Iris pigment epithelial cell (primary cell): ENCODE results near the gene GABRB1.
A peak's percentile ranks its signal among the peaks of the same experiment; 100 is the strongest.

ENCODE experiments used
- DNase-seq: peaks from one replicate; pipeline ENCODE4 v3.0.0-alpha.2; 2011; ENCODE audit warnings: low read depth

Gene GABRB1

DNA sequence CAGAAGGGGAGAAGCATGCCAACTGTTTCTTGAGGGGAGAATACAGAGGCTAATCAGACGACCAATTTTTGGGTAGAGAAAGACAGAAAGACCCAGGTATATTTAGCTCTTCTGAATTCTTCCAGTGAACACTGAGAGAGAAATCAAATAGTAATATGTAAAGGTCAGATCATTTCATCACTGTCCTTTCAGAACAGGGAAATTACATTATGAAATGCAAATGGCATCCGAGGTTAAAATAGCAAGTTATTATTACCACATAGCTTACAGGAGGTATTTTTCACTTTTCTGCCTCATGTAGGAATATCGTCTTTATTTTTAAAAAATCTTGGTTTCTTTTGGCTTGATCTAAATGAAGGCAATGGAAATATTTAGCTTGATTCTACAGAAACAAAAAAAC lies 18.0 kb downstream of the GABRB1 start:
- DNase-seq = peak; percentile 7

DNA sequence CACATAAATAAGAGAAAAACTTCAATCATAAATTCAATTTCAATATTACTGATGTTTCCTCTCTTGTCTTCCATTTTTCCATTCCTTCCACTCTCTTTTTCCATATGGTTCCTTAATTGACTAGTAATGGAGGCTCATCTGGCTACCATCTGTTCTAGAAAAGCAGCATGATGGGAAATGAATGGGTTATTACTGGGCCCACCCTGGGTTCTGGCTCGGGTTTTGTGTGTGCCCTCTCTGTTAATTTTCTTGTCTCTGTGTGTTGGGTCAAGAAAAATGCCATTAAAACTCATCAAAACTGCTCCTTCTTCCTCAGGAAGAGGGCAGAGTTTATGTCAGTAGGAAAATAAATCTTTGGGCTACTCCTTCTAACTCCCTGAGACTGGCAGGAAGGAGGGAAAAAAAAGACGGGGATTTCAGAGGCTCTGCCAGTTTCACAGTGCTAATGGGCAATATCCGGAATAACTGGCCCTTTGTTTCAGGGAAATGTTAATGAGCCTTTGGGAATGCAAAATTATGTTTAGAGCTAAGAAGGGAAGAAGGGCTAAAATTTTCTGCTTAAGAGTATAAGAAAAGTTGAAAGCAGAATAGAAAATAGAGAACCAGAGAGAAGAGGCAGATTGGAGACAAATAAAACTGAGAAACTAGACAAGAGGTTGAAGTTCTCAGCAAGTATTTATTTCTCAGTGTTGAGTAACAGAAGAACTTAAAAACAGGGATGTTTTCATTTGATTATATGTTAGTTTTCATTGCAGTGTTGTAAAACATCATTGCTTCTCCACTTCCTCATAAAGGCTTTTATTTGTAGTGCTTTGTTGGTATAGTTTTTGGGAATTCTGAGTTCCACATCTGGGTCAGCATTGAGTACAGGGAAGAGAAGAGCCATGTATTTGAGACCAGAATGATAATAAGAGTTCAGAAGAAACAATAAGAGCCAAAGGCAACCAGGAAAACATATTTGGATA lies 19.7 kb downstream of the GABRB1 start:
- no peak for DNase-seq

DNA sequence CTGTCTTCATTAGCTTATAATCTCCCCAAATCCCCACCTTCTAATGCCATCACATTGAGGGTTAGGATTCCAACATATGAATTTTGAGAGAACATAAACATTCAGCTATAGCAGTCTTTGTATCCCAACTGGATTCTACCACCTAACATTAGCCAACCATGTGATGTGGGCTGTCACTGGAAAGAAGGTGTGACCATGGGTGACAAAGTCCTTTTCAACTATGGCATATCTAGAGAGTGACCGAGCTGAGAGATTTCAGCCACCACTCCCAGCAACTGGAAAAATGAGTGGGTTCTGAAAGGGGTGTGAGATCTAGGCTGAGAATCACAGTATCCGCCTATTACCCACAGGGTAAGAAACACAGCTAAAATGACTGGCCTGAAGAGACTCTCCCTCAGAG lies 22.1 kb downstream of the GABRB1 start:
- DNase-seq = no peak

DNA sequence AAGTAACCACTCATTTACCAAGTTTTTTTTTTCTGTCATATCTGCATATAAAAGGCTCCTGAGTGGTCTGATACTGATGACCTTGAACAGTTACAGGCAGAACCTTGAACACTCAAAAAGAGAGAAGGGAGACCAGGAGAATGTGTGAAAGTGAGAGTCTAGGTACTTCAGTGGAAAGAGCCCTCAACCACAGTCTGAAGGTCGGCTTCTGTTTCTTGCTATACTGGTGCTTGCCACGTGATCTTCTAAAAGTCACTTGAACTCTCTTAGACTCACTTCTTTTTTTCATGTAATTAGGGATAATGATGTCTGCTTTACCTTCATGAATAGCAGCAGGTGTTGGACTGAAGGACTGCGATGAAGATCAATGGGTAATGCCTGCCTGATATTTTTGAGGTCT lies 22.8 kb downstream of the GABRB1 start:
- no peak for DNase-seq

DNA sequence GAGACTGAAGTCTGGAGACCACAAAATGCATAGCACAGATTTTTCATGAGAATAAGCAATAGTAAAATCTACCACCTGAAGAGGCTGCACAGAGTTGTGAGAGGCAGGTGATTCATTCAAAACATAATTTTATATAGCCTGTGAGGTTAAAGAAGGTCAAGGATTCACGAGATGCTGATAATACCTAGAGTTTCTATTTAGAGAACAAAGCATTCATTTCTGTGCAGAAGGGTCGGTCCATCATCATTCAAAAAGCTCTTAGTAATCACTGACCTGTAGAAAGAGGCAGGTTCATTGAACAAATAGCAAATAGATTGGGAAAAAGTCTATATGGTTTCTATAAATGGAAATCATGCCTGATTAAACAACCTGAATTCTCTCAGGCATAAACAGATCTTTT lies 26.6 kb downstream of the GABRB1 start:
- no peak for DNase-seq

DNA sequence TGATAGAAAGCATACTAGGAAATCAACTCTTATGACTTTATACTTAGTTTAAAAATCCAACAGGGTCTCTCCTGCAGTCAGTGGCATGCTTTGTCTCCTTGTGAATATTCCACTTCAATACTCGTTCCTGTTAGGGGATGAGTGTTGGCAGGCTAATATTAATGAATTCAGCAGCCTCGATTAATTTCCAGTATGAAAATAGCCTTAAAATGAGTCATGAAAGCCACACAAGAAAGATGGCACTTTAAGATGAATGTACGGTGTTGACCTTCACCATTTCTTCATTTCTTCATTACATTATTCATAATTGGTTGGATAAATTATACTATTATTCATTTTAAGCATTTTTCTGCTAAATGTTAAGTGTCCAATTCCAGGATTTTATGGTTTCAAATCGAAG lies 29.2 kb downstream of the GABRB1 start:
- no peak for DNase-seq

DNA sequence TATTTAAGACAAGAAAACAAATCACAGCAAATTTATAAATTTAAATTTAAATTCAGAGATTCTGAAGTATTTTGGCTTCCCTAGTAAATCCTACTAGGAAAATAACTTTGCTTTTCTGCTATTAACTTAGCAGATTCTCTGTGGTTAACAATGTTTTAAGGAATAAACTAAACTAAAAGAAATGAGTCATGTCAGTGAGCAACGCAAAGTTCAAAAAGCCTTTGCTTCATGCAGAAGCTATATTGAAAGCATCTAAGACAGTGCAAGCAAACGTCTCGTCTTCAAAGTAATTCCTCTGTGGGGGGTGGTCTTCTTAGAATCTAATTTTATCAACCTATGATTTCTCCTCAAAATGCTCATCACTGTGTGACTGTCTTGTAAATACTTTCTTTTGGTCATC lies 30.1 kb downstream of the GABRB1 start:
- DNase-seq = peak; percentile 56

DNA sequence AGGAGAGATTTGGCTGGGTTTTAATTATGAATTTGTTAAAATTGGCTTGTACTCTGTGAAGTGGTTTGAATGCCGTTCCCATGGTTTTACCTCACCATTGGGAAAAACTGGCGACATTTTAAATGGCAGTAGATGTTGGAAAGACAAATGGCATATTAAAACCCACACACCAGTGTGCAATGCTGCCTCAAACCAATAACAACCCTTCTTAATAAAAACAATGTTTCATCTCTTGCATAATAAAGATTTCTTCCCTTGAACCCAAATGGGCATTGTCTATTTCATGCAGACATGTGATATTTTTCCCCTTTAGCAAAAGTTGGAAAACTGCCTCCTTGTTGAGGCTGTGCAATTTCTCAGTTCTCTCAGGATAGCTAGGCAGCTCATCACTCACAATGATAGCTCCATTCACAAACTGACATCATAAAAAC lies 33.7 kb downstream of the GABRB1 start:
- no peak for DNase-seq

DNA sequence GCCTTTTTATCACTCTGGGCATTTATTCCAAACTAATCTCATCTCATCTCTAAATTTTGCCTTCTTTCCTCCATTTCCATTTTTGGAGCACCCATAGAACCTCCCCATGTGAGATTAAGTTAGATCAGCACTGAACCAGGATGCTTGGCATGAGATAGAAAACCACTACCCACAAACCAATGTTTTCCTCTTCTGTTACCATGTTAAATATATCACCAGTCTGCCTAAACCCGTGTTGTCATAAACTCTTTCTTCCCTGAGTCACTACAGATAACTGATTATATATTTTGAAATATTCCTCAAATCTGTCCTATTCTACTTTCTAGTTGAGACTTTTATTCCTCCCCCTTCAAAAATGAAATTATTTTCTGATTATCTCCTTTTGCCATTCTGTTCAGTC lies 37.6 kb downstream of the GABRB1 start:
- DNase-seq = no peak

DNA sequence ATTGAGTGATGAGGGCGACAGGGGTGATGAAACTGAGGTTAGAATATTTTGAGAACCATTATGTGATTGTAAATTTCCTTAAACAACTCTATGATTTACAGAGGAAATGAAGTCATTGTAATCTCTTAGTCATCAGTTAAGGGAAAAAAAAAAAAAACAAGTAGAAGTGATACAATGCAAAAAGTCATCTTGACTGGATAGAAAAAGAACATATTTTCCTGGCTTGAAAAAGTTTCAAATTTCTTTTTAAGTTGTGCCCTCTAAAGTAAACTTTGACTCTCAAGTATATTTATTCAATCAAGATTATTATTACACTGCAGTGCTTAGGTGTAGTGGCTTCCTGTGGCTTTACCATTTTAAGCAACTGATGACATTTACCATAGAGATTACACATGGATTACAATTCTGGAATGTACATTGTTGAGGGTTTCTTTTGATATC lies 40.6 kb downstream of the GABRB1 start:
- peak; percentile 59 for DNase-seq

DNA sequence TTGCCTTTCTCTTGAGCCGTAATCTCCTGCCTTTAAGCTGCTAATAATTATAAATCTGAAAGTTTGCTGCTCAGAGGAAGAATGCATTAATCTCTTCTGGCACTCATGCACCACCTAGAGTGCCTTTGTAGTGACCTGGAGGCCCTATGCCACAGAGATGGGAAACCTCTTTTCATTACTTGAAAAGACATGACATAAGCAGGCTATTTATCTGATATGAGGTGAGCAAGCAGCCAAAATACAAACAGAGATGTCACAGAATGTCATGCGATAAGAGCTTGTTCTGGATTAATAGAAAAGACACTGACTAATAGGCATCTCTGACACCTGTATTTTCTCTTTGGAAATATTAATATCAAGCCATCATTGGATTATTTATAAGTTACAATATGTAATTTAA lies 42.3 kb downstream of the GABRB1 start:
- no peak for DNase-seq

DNA sequence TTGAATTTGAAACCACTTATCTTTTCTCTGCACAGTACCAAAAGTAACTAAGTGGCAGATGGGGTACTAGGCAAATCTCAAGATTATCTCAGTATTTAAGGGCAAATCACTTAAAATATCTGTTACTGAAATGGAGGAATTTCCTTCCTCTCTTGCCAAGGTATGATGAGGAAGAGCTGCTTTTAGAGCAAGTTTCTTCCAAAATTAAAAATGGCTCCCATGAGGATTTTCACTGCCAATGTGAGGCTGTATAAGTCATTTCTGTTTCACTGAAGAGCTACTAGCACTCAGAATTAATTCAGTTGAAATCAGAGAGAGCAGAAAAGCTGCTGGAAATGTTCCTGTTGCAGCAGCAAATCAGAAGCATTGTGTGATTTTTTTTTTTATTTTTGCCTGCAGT lies 43.4 kb downstream of the GABRB1 start:
- DNase-seq = no peak

DNA sequence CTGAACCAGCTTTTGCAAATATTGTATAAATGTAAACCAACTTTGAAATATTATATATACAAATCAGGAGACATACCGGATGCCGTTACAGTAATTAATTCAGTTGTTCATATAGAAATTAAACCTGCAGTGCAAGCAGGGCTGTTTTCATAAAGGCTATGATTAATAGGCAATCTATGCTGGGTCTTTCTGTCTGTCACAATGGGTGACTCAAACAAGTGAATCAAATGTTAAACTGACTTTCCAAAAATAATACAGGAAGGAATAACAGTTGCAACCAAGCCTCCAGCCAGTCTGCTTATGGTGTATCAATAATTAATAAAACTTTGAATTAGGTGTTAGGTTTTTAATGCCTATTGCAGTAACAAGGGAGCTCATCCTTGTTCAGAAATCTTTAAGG lies 43.9 kb downstream of the GABRB1 start:
- peak; percentile 63 for DNase-seq

DNA sequence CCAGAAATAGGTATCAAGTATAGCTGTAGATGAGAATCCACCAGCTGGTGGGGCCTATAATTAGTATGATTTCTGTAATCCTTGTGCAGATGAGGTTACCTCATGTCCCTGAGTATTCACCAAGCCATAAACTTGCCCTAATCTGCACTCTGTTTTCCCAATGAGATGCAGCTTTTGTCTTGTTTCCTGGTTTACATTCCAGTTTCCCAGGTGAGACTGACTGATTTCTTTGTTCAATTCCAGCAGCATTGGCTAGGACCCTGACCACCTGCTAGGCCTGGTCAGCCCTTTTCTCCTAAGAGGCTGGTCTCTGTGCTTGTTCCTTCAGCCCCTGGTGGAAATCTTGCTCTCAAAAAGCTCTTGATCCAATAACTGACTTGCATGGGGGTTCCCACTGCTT lies 44.6 kb downstream of the GABRB1 start:
- DNase-seq = no peak

DNA sequence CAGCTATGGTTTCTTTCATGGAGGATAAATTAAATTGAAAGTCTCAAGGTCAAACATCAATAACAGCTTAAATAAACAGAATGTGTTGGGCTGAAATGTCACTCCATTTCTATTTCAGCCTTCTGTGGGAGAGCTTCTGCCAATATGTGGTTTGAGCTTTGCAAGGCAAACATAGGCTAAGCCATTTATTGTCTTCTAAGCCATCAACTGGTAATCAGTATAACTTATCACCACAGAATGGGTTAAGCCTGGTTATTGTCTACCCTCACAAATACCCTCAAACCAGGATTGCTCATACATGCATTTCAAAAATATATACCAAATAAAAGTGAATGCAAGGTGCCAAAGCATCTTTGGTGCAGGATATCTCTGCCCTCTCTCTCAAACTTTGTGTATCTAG lies 52.7 kb downstream of the GABRB1 start:
- no peak for DNase-seq

DNA sequence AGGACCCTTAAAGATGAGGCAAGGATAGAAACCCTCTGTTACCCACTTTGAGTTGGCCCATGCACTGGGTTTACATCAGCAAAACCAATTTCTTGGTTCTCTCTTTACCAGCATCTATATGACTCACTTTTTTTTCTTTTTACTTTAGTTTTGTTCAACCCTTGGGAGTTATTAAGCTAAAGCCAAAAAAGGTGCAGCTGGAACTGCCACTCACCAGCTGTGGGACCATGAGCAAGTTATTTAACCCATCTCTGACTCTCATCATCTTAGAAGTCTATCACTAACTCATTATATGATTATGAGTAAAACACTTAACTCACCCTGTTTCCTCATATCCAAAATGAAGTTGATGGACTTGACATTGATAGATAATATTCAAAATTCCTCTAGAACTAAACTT lies 53.4 kb downstream of the GABRB1 start:
- no peak for DNase-seq

DNA sequence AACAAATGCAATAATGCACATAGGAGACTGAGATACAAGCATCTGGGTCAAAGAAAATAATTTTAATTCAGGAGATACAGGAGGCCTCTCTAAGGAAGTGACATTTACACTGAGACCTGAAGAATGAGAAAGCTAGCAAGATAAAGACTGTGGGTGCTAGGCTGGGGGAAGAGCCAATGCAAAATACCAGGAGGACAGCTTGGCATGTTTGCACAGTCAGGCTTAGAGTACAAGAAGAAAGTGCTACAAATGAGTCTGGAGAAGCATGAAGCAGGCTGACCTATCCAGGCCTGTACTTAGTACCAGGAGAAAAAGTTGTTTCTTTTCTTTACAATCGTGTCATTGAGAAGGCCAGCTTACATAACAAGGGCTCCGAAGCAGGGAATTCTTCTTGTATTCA lies 56.9 kb downstream of the GABRB1 start:
- DNase-seq = no peak

DNA sequence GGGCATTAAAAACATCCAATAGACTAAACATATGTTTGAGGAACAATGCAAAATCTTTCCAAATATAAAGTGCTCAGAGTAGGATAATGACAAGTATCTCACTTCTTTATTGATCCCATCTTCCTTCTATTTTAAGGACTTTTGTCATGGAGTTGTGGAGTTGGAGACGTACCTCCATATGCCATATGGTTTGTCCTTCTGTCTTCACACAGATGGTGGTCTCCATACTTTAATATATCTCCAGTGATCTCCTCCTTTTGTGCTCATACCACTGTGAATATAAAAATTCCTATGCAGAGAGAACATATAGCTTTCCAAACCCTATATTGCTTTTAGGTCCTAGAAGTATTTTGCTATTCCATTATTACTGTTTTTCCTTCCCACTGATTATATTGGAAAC lies 64.5 kb downstream of the GABRB1 start:
- no peak for DNase-seq

DNA sequence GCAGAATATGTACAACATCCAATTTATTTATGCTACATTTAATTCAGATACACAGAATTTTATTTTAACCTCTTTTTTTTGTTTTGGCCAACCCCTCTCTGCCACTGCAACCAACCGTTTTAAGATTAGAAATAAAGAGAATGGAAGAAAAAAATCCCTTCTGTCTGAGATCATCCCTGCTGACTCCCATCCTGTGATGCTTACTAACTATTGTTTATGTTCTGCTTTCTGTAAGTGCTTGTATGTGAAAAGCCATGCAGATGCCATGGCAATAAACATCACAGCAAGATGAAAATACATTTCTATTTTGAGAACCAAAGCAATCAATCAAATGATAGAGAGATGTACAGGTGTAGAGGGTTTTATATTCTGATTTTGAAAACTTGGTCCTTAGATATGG lies 70.1 kb downstream of the GABRB1 start:
- no peak for DNase-seq

DNA sequence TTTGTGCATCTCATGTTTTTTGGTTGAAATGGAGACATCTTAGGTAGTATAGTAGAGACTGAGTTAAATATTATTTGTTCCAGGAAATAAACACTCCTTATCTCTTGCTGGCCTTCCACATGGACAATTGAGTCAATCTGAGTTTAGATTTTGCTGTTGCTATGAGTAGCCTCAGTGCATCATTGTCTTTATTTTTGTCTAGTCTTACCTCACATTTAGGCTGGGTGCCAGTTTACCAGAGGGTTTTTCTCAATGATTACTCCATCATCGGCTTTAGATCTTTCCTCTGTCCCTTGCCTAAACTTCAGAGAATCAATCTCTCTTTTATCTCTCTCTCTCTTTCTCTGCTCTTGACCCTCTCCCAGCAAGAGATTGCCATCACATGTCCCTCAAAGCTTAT lies 73.6 kb downstream of the GABRB1 start:
- no peak for DNase-seq

DNA sequence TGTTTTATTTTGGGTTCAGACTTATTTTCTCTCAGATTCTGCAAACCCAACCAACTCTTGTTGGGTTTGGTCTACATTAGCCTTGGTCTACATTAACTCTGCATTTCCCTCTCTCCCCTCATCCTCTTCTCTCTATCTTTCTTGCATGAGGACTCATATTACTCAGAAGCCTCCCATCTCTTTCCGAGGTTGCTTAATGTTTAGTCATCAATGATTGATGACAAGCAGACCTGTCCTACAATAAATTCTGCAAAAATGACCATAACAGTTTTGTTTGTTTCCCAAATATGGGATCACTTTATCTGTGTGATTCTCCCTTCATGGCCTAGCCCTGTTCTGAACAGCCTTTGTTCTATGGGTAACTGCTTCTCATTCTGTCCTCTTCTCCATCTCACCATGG lies 75.2 kb downstream of the GABRB1 start:
- DNase-seq = no peak

DNA sequence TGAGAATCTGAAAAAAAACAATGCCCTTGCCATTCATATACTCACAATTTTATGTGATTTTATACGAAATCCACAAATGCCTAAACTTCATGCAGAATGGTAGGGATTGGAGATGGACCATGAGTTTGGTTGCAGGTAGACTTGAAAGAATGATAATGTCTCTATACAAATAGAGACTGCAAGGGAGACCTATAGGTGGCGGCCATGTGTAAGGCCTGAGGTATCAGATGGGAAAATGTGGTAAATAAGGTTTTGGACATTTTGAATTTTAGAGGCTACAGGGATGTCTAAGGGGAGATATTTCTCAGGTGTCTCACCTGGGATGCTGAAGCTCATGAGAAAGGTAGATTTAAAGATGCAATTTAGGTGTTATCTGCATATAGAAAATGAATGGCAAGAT lies 78.0 kb downstream of the GABRB1 start:
- no peak for DNase-seq

DNA sequence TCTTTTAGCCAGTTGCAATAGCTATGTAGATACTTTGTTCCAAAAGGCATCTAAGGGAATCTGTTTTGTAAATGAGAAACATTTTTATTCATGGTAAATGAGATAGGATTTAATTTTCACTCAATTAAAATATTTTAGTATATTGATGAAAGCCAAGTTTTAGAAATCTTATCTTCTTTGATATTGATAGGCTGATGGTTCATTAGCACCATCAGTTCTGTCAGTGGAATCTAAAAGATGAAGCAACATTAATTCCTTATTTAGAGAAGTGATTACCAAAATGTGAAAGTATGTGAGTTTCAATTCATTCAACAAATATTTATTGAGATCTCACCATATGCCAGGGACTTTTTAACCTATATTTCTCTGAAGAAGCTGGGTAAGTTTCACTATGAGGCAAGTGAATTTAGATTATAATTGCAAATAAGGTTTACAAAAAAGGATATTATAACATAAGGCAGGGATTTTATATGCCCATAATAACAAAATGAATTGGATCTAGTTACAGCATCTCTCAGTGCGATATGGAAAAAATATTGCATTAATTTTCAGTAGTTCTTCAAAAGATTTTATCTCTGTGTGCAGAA lies 79.3 kb downstream of the GABRB1 start:
- no peak for DNase-seq
